MM.1S (cell line): ENCODE data around the gene CYP27C1.

Source experiments
- DNase-seq: peaks from one replicate; pipeline ENCODE4 v3.0.0-alpha.2; 2015
- H2AFZ ChIP-seq: fragments of 300-600 bp; sonication (generic); 2 replicates; pipeline ENCODE4 v1.6.0; 2016; ENCODE audit warnings: antibody characterized with exemption, low read length
- H3F3A ChIP-seq: fragments of 300-600 bp; sonication (generic); 2 replicates; pipeline ENCODE4 v1.6.1; 2016; ENCODE audit warnings: mild to moderate bottlenecking, antibody characterized with exemption, low read length, moderate library complexity, mixed read lengths; ENCODE audit not compliant: insufficient read depth
- H3K27ac ChIP-seq: fragments of 300-600 bp; sonication (generic); 2 replicates; pipeline ENCODE4 v1.5.1; 2016; ENCODE audit warnings: mild to moderate bottlenecking, low read length
- H3K27me3 ChIP-seq: fragments of 300-600 bp; sonication (generic); replicated peaks from 2 replicates; pipeline ENCODE4 v1.6.0; 2016; ENCODE audit warnings: low read length; ENCODE audit not compliant: insufficient read depth
- H3K36me3 ChIP-seq: fragments of 300-600 bp; sonication (generic); replicated peaks from 2 replicates; pipeline ENCODE4 v1.6.1; 2016; ENCODE audit warnings: mild to moderate bottlenecking, low read length, mixed read lengths; ENCODE audit not compliant: insufficient read depth
- H3K4me1 ChIP-seq: fragments of 300-600 bp; sonication (generic); 2 replicates; pipeline ENCODE4 v1.6.1; 2016; ENCODE audit warnings: low read length, mixed read lengths
- H3K4me2 ChIP-seq: fragments of 300-600 bp; sonication (generic); 2 replicates; pipeline ENCODE4 v1.6.0; 2016; ENCODE audit warnings: low read depth, low read length
- H3K4me3 ChIP-seq: fragments of 300-600 bp; sonication (generic); 2 replicates; pipeline ENCODE4 v1.5.1; 2016; ENCODE audit warnings: low read length, mixed read lengths
- H3K79me2 ChIP-seq: fragments of 300-600 bp; sonication (generic); 2 replicates; pipeline ENCODE4 v1.6.1; 2016; ENCODE audit warnings: mixed run types, low read length, mixed read lengths
- H3K9ac ChIP-seq: fragments of 300-600 bp; sonication (generic); 2 replicates; pipeline ENCODE4 v1.6.1; 2016; ENCODE audit warnings: low read length, mixed read lengths
- H3K9me2 ChIP-seq: fragments of 300-600 bp; sonication (generic); replicated peaks from 2 replicates; pipeline ENCODE4 v1.6.1; 2016; ENCODE audit warnings: mild to moderate bottlenecking, low read length, mixed read lengths; ENCODE audit not compliant: insufficient read depth
- H3K9me3 ChIP-seq: fragments of 300-600 bp; sonication (generic); replicated peaks from 2 replicates; pipeline ENCODE4 v1.6.1; 2016; ENCODE audit warnings: mild to moderate bottlenecking, low read length, mixed read lengths; ENCODE audit not compliant: insufficient read depth
- H4K20me1 ChIP-seq: fragments of 300-600 bp; sonication (generic); 2 replicates; pipeline ENCODE4 v1.6.1; 2016; ENCODE audit warnings: mild to moderate bottlenecking, low read length, moderate library complexity, mixed read lengths; ENCODE audit not compliant: insufficient read depth
- EZH2 ChIP-seq: fragments of 300-600 bp; sonication (generic); optimal IDR thresholded peaks from 2 replicates; pipeline ENCODE3; 2017; ENCODE audit warnings: low read depth, mild to moderate bottlenecking, antibody characterized with exemption, low read length, mixed read lengths
- EZH2phosphoT487 ChIP-seq: fragments of 300-600 bp; sonication (generic); IDR thresholded peaks from 2 replicates; pipeline ENCODE4 v1.6.1; 2018; ENCODE audit warnings: antibody characterized with exemption, low read length
- TF ChIP-seq, protein P1 (sequence below): fragments of 300-600 bp; sonication (generic); IDR thresholded peaks from 2 replicates; pipeline ENCODE4 v1.5.1; 2016; ENCODE audit warnings: antibody characterized with exemption, low read length, mixed read lengths

Gene CYP27C1

DNA sequence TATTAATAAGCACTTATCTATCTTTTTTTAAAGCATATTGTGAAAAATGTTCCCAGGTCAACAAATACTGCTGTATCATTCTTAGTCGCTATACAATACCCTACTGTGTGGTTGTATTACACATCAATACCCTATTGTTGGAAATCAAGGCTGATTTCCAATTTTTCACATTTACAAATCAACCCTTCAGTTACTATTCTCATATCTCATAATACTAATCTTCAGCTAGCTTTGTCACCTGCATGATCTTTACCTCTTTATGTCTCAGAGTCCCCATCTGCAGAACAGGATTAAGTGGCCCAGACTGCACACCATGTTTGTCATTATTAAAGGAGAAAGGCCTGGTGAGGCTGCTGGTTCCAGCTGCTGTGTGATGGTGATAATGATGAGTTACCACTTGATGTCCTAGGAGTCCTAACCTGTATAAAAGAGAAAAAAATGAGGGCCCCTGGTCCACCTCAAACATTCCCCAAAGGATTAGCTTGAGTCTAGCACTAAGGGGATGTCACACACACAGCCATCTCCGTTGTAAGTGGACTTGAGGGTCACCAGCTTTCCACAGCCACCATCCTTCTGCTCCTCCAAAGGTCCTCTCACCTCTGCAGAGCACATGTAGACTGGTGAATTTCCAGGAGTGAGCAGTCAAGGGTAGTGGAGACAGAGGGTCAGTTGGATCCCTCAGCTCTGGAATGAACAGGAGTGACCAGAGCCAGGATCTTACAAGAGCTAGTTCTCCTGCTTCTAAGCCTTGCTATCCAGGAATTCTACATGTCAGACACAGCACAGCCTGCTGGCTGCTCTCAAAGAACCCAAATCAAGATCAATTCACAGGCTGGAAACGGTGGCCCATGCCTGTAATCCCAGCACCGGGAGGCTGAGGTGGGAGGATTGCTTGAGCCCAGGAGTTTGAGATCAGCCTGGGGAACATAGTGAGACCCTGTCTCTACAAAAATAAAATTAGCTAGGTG lies 77.2 kb downstream of the CYP27C1 start:
- H3K4me1 ChIP-seq = no peaks in the 10 kb centered on the region
- H3K27ac ChIP-seq = no peak overlapping the region
- no peak overlapping the region for H3K4me2 ChIP-seq
- H3F3A ChIP-seq = no peaks in the 10 kb centered on the region
- no peak overlapping the region for H3K4me3 ChIP-seq
- H3K27me3 ChIP-seq = no peaks in the 10 kb centered on the region
- TF ChIP-seq EZH2phosphoT487 = no peak
- TF ChIP-seq, protein P1, sequence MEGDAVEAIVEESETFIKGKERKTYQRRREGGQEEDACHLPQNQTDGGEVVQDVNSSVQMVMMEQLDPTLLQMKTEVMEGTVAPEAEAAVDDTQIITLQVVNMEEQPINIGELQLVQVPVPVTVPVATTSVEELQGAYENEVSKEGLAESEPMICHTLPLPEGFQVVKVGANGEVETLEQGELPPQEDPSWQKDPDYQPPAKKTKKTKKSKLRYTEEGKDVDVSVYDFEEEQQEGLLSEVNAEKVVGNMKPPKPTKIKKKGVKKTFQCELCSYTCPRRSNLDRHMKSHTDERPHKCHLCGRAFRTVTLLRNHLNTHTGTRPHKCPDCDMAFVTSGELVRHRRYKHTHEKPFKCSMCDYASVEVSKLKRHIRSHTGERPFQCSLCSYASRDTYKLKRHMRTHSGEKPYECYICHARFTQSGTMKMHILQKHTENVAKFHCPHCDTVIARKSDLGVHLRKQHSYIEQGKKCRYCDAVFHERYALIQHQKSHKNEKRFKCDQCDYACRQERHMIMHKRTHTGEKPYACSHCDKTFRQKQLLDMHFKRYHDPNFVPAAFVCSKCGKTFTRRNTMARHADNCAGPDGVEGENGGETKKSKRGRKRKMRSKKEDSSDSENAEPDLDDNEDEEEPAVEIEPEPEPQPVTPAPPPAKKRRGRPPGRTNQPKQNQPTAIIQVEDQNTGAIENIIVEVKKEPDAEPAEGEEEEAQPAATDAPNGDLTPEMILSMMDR = no peak
- TF ChIP-seq EZH2 = no peak
- no peak overlapping the region for H3K9ac ChIP-seq
- DNase-seq = no peak
- no peaks in the 10 kb centered on the region for H3K79me2 ChIP-seq
- H2AFZ ChIP-seq = no peak overlapping the region
- H3K9me2 ChIP-seq = no peaks in the 10 kb centered on the region
- H3K36me3 ChIP-seq = no peaks in the 10 kb centered on the region
- H3K9me3 ChIP-seq = no peaks in the 10 kb centered on the region; the same call in 1 of the 2 replicates
- no peaks in the 10 kb centered on the region for H4K20me1 ChIP-seq

DNA sequence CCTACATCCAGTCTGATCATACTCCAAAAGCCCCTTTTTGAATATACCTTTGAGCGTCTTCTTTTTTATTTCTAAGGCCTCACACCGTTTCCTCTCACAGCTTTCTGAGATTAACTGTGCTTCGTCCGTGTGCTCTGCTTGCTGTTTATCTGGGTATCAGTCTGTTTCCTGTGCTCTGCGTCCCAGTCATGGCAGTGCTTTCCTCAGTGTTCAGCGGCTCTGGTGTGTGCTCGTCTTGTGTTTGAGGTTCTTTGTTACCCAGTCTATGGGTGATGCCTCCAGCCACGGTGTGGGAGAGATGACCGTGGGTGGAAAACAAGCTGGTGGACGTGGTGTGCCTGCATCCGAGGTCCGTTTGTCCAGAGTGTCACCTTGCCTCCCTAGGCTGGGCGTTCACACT lies 79.6 kb downstream of the CYP27C1 start:
- Histone ChIP-seq H3F3A (no peaks in the 10 kb centered on the region), H3K36me3 (no peaks in the 10 kb centered on the region), H3K9me2 (no peaks in the 10 kb centered on the region), H3K9me3 (no peaks in the 10 kb centered on the region; the same call in 1 of the 2 replicates), H3K4me3 (no peak overlapping the region), H2AFZ (0 out of 2 replicates have a peak overlapping the region, but pooled peaks have one; percentile 7), H4K20me1 (no peaks in the 10 kb centered on the region), H3K4me2 (no peak overlapping the region), H3K9ac (no peak overlapping the region), H3K4me1 (no peaks in the 10 kb centered on the region), H3K27ac (no peak overlapping the region), H3K79me2 (no peaks in the 10 kb centered on the region), H3K27me3 (no peaks in the 10 kb centered on the region)
- TF ChIP-seq EZH2phosphoT487 (no peak), EZH2 (no peak)
- TF ChIP-seq, protein P1 = no peak
- DNase-seq = no peak

DNA sequence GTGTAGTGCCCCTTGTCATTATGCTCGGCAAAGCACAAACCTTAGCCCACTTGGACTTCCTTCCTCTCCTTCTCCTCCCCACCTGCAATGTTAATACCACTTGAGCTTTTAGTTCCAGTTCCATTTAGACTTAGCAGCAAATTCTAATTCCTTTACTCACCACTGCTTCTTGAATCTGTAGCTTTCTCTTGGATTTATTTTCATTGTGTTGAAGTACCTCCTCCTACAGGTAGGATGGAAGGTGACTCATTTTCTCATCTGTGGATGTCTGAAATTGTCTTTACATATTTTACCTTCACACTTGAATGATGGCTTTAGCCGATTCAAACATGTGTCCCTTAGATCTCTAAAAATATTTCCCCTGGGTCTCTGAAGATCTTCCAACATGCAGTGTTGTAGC lies 80.3 kb downstream of the CYP27C1 start:
- H3K4me1 ChIP-seq = no peaks in the 10 kb centered on the region
- H3K9me3 ChIP-seq = no peaks in the 10 kb centered on the region; the same call in 1 of the 2 replicates
- no peak overlapping the region for H2AFZ ChIP-seq
- no peak overlapping the region for H3K4me2 ChIP-seq
- H3K9me2 ChIP-seq = no peaks in the 10 kb centered on the region
- H3F3A ChIP-seq = no peaks in the 10 kb centered on the region
- H3K27ac ChIP-seq = no peak overlapping the region
- H3K9ac ChIP-seq = no peak overlapping the region
- H4K20me1 ChIP-seq = no peaks in the 10 kb centered on the region
- H3K4me3 ChIP-seq = no peak overlapping the region
- TF ChIP-seq EZH2 = no peak
- TF ChIP-seq, protein P1 = no peak
- no peak for TF ChIP-seq EZH2phosphoT487
- no peaks in the 10 kb centered on the region for H3K27me3 ChIP-seq
- no peak for DNase-seq
- H3K79me2 ChIP-seq = no peaks in the 10 kb centered on the region
- no peaks in the 10 kb centered on the region for H3K36me3 ChIP-seq
